ENCODE data around the gene WARS2.

Gene WARS2

GRCh38 chr1:119009312-119009655, 131.2 kb downstream of the WARS2 start:
- Histone ChIP-seq H2AFZ (ENCODE audit: insufficient read depth, low read length, poor library complexity) (no peak overlapping the region), H3K79me1 (ENCODE audit: low read length) (peaks cover 11% of the 10 kb centered on the region), H3K4ac (ENCODE audit: low read depth, low read length) (no peak overlapping the region), H4K8ac (ENCODE audit: low read depth, low read length) (no peak overlapping the region), H4K12ac (ENCODE audit: low read depth, low read length) (no peak overlapping the region), H3K4me1 (ENCODE audit: control insufficient read depth in 1 of 2, insufficient read depth in 2 of 2, low read length in 2 of 2) (peaks cover 23 to 25% of the 10 kb centered on the region in 2 experiments), H3K9ac (ENCODE audit: low read length) (no peak overlapping the region), H3K36me3 (ENCODE audit: control insufficient read depth in 1 of 2, insufficient read depth in 2 of 2, low read length in 2 of 2) (no peaks in the 10 kb centered on the region), H2BK120ac (ENCODE audit: insufficient read depth, low read length, poor library complexity) (no peak overlapping the region), H3K9me3 (ENCODE audit: insufficient read depth, low read depth, low read length) (peaks cover 7% of the 10 kb centered on the region), H3K79me2 (ENCODE audit: control insufficient read depth, insufficient read depth, low read length, poor library complexity) (peaks cover 2% of the 10 kb centered on the region), H2AK5ac (ENCODE audit: low read length) (no peak overlapping the region), H3K27ac (ENCODE audit: low read depth, low read length) (no peak overlapping the region), H4K91ac (ENCODE audit: low read depth, low read length) (no peak overlapping the region), H2BK12ac (ENCODE audit: low read length) (no peak overlapping the region), H3K27me3 (ENCODE audit: insufficient read depth, low read length) (peaks cover 31% of the 10 kb centered on the region), H3K14ac (ENCODE audit: low read length) (no peak overlapping the region), H3K4me2 (ENCODE audit: low read length) (no peak overlapping the region), H3K18ac (ENCODE audit: low read length) (no peak overlapping the region), H3K4me3 (ENCODE audit: low read depth, low read length) (no peak overlapping the region), H2BK5ac (ENCODE audit: low read depth, low read length, poor library complexity) (no peak overlapping the region), H3K23ac (ENCODE audit: low read length) (no peak overlapping the region)
- no peak for DNase-seq
- WGBS (ENCODE audit: extremely low coverage, insufficient coverage, insufficient read length), result no CpG with 5 or more reads among the region's 2 CpGs

GRCh38 chr1:119008483-119009311, 131.8 kb downstream of the WARS2 start:
- H3K23ac ChIP-seq (ENCODE audit: low read length), result no peak overlapping the region
- H4K12ac ChIP-seq (ENCODE audit: low read depth, low read length), result no peak overlapping the region
- peaks cover 7% of the 10 kb centered on the region for H3K9me3 ChIP-seq (ENCODE audit: insufficient read depth, low read depth, low read length)
- H4K8ac ChIP-seq (ENCODE audit: low read depth, low read length), result peak overlapping the region; percentile 81
- peak in 1 of 2 donors; percentile 56 for DNase-seq
- peaks cover 23 to 25% of the 10 kb centered on the region in 2 experiments for H3K4me1 ChIP-seq (ENCODE audit: control insufficient read depth in 1 of 2, insufficient read depth in 2 of 2, low read length in 2 of 2)
- H3K9ac ChIP-seq (ENCODE audit: low read length), result no peak overlapping the region
- peak overlapping the region; percentile 75 for H3K27ac ChIP-seq (ENCODE audit: low read depth, low read length)
- H3K27me3 ChIP-seq (ENCODE audit: insufficient read depth, low read length), result peaks cover 36% of the 10 kb centered on the region
- no peaks in the 10 kb centered on the region for H3K36me3 ChIP-seq (ENCODE audit: control insufficient read depth in 1 of 2, insufficient read depth in 2 of 2, low read length in 2 of 2)
- WGBS (ENCODE audit: extremely low coverage, insufficient coverage, insufficient read length), result no CpG with 5 or more reads among the region's 22 CpGs
- no peak overlapping the region for H3K4me3 ChIP-seq (ENCODE audit: low read depth, low read length)
- peak overlapping the region; percentile 71 for H4K91ac ChIP-seq (ENCODE audit: low read depth, low read length)
- peak overlapping the region; percentile 74 for H2BK120ac ChIP-seq (ENCODE audit: insufficient read depth, low read length, poor library complexity)
- peaks cover 11% of the 10 kb centered on the region for H3K79me1 ChIP-seq (ENCODE audit: low read length)
- peak overlapping the region; percentile 12 for H3K4ac ChIP-seq (ENCODE audit: low read depth, low read length)
- H2AFZ ChIP-seq (ENCODE audit: insufficient read depth, low read length, poor library complexity), result peak overlapping the region; percentile 80
- peak overlapping the region; percentile 52 for H3K18ac ChIP-seq (ENCODE audit: low read length)
- peak overlapping the region; percentile 31 for H3K14ac ChIP-seq (ENCODE audit: low read length)
- no peak overlapping the region for H2AK5ac ChIP-seq (ENCODE audit: low read length)
- peaks cover 2% of the 10 kb centered on the region for H3K79me2 ChIP-seq (ENCODE audit: control insufficient read depth, insufficient read depth, low read length, poor library complexity)
- H2BK5ac ChIP-seq (ENCODE audit: low read depth, low read length, poor library complexity), result peak overlapping the region; percentile 35
- H3K4me2 ChIP-seq (ENCODE audit: low read length), result peak overlapping the region; percentile 58
- peak overlapping the region; percentile 87 for H2BK12ac ChIP-seq (ENCODE audit: low read length)

- peak overlapping the region; percentile 26 for H4K12ac ChIP-seq (ENCODE audit: low read depth, low read length)
- H2BK5ac ChIP-seq (ENCODE audit: low read depth, low read length, poor library complexity), result peak overlapping the region; percentile 35
- peaks cover 23 to 25% of the 10 kb centered on the region in 2 experiments for H3K4me1 ChIP-seq (ENCODE audit: control insufficient read depth in 1 of 2, insufficient read depth in 2 of 2, low read length in 2 of 2)
- no peak overlapping the region for H3K4me3 ChIP-seq (ENCODE audit: low read depth, low read length)
- H3K79me1 ChIP-seq (ENCODE audit: low read length), result peaks cover 11% of the 10 kb centered on the region
- H2AK5ac ChIP-seq (ENCODE audit: low read length), result peak overlapping the region; percentile 24
- H3K79me2 ChIP-seq (ENCODE audit: control insufficient read depth, insufficient read depth, low read length, poor library complexity), result peaks cover 2% of the 10 kb centered on the region
- H2BK12ac ChIP-seq (ENCODE audit: low read length), result peak overlapping the region; percentile 87
- no peaks in the 10 kb centered on the region for H3K36me3 ChIP-seq (ENCODE audit: control insufficient read depth in 1 of 2, insufficient read depth in 2 of 2, low read length in 2 of 2)
- DNase-seq, result no peak
- no peak overlapping the region for H3K23ac ChIP-seq (ENCODE audit: low read length)
- peaks cover 38% of the 10 kb centered on the region for H3K27me3 ChIP-seq (ENCODE audit: insufficient read depth, low read length)
- WGBS (ENCODE audit: extremely low coverage, insufficient coverage, insufficient read length), result no CpG with 5 or more reads among the region's 61 CpGs
- peaks cover 7% of the 10 kb centered on the region for H3K9me3 ChIP-seq (ENCODE audit: insufficient read depth, low read depth, low read length)
- peak overlapping the region; percentile 81 for H4K8ac ChIP-seq (ENCODE audit: low read depth, low read length)
- H3K14ac ChIP-seq (ENCODE audit: low read length), result peak overlapping the region; percentile 31
- H3K4me2 ChIP-seq (ENCODE audit: low read length), result peak overlapping the region; percentile 58
- H3K18ac ChIP-seq (ENCODE audit: low read length), result peak overlapping the region; percentile 52
- H3K9ac ChIP-seq (ENCODE audit: low read length), result no peak overlapping the region
- no peak overlapping the region for H3K27ac ChIP-seq (ENCODE audit: low read depth, low read length)
- H2AFZ ChIP-seq (ENCODE audit: insufficient read depth, low read length, poor library complexity), result peak overlapping the region; percentile 80
- peak overlapping the region; percentile 12 for H3K4ac ChIP-seq (ENCODE audit: low read depth, low read length)
- peak overlapping the region; percentile 74 for H2BK120ac ChIP-seq (ENCODE audit: insufficient read depth, low read length, poor library complexity)
- peak overlapping the region; percentile 71 for H4K91ac ChIP-seq (ENCODE audit: low read depth, low read length)
These were observed 132.6 kb downstream of the WARS2 start for GRCh38 chr1:119007670-119008482.

- Histone ChIP-seq H2AFZ (ENCODE audit: insufficient read depth, low read length, poor library complexity) (no peak overlapping the region), H3K4me3 (ENCODE audit: low read depth, low read length) (no peak overlapping the region), H3K23ac (ENCODE audit: low read length) (no peak overlapping the region), H2AK5ac (ENCODE audit: low read length) (peak overlapping the region; percentile 24), H3K79me2 (ENCODE audit: control insufficient read depth, insufficient read depth, low read length, poor library complexity) (peaks cover 2% of the 10 kb centered on the region), H3K79me1 (ENCODE audit: low read length) (peaks cover 11% of the 10 kb centered on the region), H4K91ac (ENCODE audit: low read depth, low read length) (no peak overlapping the region), H3K4me1 (ENCODE audit: control insufficient read depth in 1 of 2, insufficient read depth in 2 of 2, low read length in 2 of 2) (peaks cover 22 to 23% of the 10 kb centered on the region in 2 experiments), H4K8ac (ENCODE audit: low read depth, low read length) (peak overlapping the region; percentile 54), H3K36me3 (ENCODE audit: control insufficient read depth in 1 of 2, insufficient read depth in 2 of 2, low read length in 2 of 2) (no peaks in the 10 kb centered on the region), H2BK12ac (ENCODE audit: low read length) (no peak overlapping the region), H3K27me3 (ENCODE audit: insufficient read depth, low read length) (peaks cover 43% of the 10 kb centered on the region), H3K9me3 (ENCODE audit: insufficient read depth, low read depth, low read length) (peaks cover 7% of the 10 kb centered on the region), H2BK5ac (ENCODE audit: low read depth, low read length, poor library complexity) (no peak overlapping the region), H3K14ac (ENCODE audit: low read length) (no peak overlapping the region), H3K4ac (ENCODE audit: low read depth, low read length) (no peak overlapping the region), H3K18ac (ENCODE audit: low read length) (no peak overlapping the region), H3K9ac (ENCODE audit: low read length) (no peak overlapping the region), H2BK120ac (ENCODE audit: insufficient read depth, low read length, poor library complexity) (peak overlapping the region; percentile 41), H3K27ac (ENCODE audit: low read depth, low read length) (no peak overlapping the region), H3K4me2 (ENCODE audit: low read length) (peak overlapping the region; percentile 58), H4K12ac (ENCODE audit: low read depth, low read length) (no peak overlapping the region)
- DNase-seq, result no peak
- WGBS (ENCODE audit: extremely low coverage, insufficient coverage, insufficient read length), result no CpG with 5 or more reads among the region's 22 CpGs
These were observed 133.1 kb downstream of the WARS2 start for GRCh38 chr1:119007339-119007669.

Measured in trophoblast cell (in vitro differentiated cells and primary cell).